OCI-LY7 (cell line): ENCODE results near the gene TNFAIP8L3. TPM values are rescaled to one million over a fixed set of nuclear protein-coding genes. Genes with fewer than 3 reads are reported as not detected.

Experiments
- BruUV-seq: library from RNA; stranded (reverse); fragments of 400-500 nt; replicated peaks from 2 replicates; lab custom pipeline; 2021; lab: Mats Ljungman, UMichigan
- CTCF ChIA-PET: fragments of 300-600 bp; sonication (Branson Sonifier 250); formaldehyde crosslinking; loops from one replicate; lab custom pipeline; 2022; ENCODE audit warnings: antibody characterized with exemption; ENCODE audit not compliant: unreplicated experiment; lab: Charles Lee
- POLR2A ChIA-PET: fragments of 300-600 bp; sonication (Branson Sonifier 250); formaldehyde crosslinking; loops from one replicate; lab custom pipeline; 2022; ENCODE audit warnings: antibody characterized with exemption; lab: Charles Lee
- DNase-seq: peaks from one replicate; pipeline ENCODE4 v3.0.0-alpha.2; 2015; ENCODE audit warnings: low spot score
- H2AFZ ChIP-seq: fragments of 200-600 bp; sonication (generic), shearing (Covaris generic); 2 replicates; pipeline ENCODE4 v1.6.1; 2014; ENCODE audit warnings: mild to moderate bottlenecking, antibody characterized with exemption, low read length, moderate library complexity
- H3K27ac ChIP-seq: fragments of 200-600 bp; sonication (generic); 2 replicates; pipeline ENCODE4 v1.5.1; 2014; ENCODE audit warnings: mixed run types, low read depth, mild to moderate bottlenecking, moderate library complexity, low read length, inconsistent platforms; ENCODE audit not compliant: poor library complexity, severe bottlenecking
- H3K36me3 ChIP-seq: fragments of 200-600 bp; sonication (generic); 2 replicates; pipeline ENCODE4 v1.6.1; 2014; ENCODE audit warnings: mild to moderate bottlenecking, antibody characterized with exemption, low read length, moderate library complexity, mixed read lengths; ENCODE audit not compliant: insufficient read depth
- H3K4me1 ChIP-seq: fragments of 200-600 bp; sonication (generic); 2 replicates; pipeline ENCODE4 v1.5.1; 2014; ENCODE audit warnings: mild to moderate bottlenecking, low read length; ENCODE audit not compliant: insufficient read depth, poor library complexity, severe bottlenecking
- H3K4me2 ChIP-seq: fragments of 200-600 bp; sonication (generic); 2 replicates; pipeline ENCODE4 v1.6.1; 2014; ENCODE audit warnings: mild to moderate bottlenecking, low read length
- H3K4me3 ChIP-seq: fragments of 200-600 bp; sonication (generic); 2 replicates; pipeline ENCODE4 v1.5.1; 2014; ENCODE audit warnings: mild to moderate bottlenecking, low read depth, low read length; ENCODE audit not compliant: poor library complexity, severe bottlenecking
- H3K79me2 ChIP-seq: fragments of 200-600 bp; sonication (generic); 2 replicates; pipeline ENCODE4 v1.6.1; 2016; ENCODE audit warnings: low read depth, mild to moderate bottlenecking, low read length, moderate library complexity, mixed read lengths; ENCODE audit not compliant: insufficient read depth
- H3K9me2 ChIP-seq: fragments of 200-600 bp; sonication (generic); 2 replicates; pipeline ENCODE4 v1.6.1; 2016; ENCODE audit warnings: mild to moderate bottlenecking, low read length, mixed read lengths; ENCODE audit not compliant: insufficient read depth
- H3K9me3 ChIP-seq: fragments of 200-600 bp; sonication (generic); 2 replicates; pipeline ENCODE4 v1.6.1; 2014; ENCODE audit warnings: mild to moderate bottlenecking, mixed run types, low read length, mixed read lengths
- H4K20me1 ChIP-seq: fragments of 200-600 bp; sonication (generic); 2 replicates; pipeline ENCODE4 v1.6.1; 2014; ENCODE audit warnings: mild to moderate bottlenecking, antibody characterized with exemption, low read length, moderate library complexity, mixed read lengths; ENCODE audit not compliant: insufficient read depth
- CTCF ChIP-seq: fragments of 200-600 bp; sonication (generic); conservative IDR thresholded peaks from 2 replicates; pipeline ENCODE4 v1.5.1; 2014; ENCODE audit warnings: mild to moderate bottlenecking, antibody characterized with exemption, low read length, moderate library complexity, mixed read lengths
- EZH2phosphoT487 ChIP-seq: fragments of 200-600 bp; sonication (generic); IDR thresholded peaks from 2 replicates; pipeline ENCODE4 v1.6.1; 2018; ENCODE audit warnings: low read depth, borderline replicate concordance, mild to moderate bottlenecking, mixed run types, antibody characterized with exemption, low read length, moderate library complexity, mixed read lengths
- intact Hi-C: fragments of 100-400 bp; cut with micrococcal nuclease; formaldehyde crosslinking; loops from one replicate; pipeline ENCODE4 v1.10.0; 2022; ENCODE audit not compliant: unreplicated experiment
- total RNA-seq, 2 experiments: library from RNA; depleted of rRNA in 1 of 2; stranded (reverse); fragments of >200 nt in 1 of 2; shearing (Covaris generic) in 1 of 2; gene quantifications; 2 replicates each; pipeline ENCODE4 v1.2.3, GENCODE V29; 2014 to 2022

The TNFAIP8L3 gene
- total RNA-seq, 2 experiments from 2014 or later, result not detected

GRCh38 chr15:51106481-51106880 lies 11.8 kb upstream of the TNFAIP8L3 start:
- no TSS peak for BruUV-seq
- POLR2A ChIA-PET, result interaction anchor here (0.6 to 0.7 kb wide), 3 partner anchors 26 to 632 kb away, joined by 3 to 4 read pairs (median 4); no protein-coding TSS in a partner anchor
- CTCF ChIA-PET, result no interaction called here

GRCh38 chr15:51105430-51106016 lies 10.8 kb upstream of the TNFAIP8L3 start:
- no peaks in the 10 kb centered on the region for H3K4me1 ChIP-seq
- ChIA-PET CTCF (no interaction called here), POLR2A (interaction anchor here (0.7 kb wide), 1 partner anchor 63 kb away, joined by 4 read pairs; no protein-coding TSS in a partner anchor)
- intact Hi-C loops, result no loop called here
- H3K4me3 ChIP-seq, result no peak overlapping the region
- no peaks in the 10 kb centered on the region for H3K79me2 ChIP-seq
- no TSS peak for BruUV-seq
- H2AFZ ChIP-seq, result no peak overlapping the region
- H3K27ac ChIP-seq, result no peak overlapping the region
- DNase-seq, result no peak
- no peak overlapping the region for H3K4me2 ChIP-seq
- H3K36me3 ChIP-seq, result no peaks in the 10 kb centered on the region
- H4K20me1 ChIP-seq, result no peaks in the 10 kb centered on the region
- H3K9me2 ChIP-seq, result no peaks in the 10 kb centered on the region
- TF ChIP-seq CTCF (no peak), EZH2phosphoT487 (no peak)
- no peaks in the 10 kb centered on the region for H3K9me3 ChIP-seq

More at GRCh38 chr15:51106481-51106880, 11.8 kb upstream of the TNFAIP8L3 start:
- DNase-seq, result no peak
- Histone ChIP-seq H3K4me2 (no peak overlapping the region), H4K20me1 (no peaks in the 10 kb centered on the region), H3K4me3 (no peak overlapping the region), H3K9me2 (no peaks in the 10 kb centered on the region), H3K27ac (no peak overlapping the region), H3K9me3 (no peaks in the 10 kb centered on the region), H3K36me3 (no peaks in the 10 kb centered on the region), H3K79me2 (no peaks in the 10 kb centered on the region), H3K4me1 (no peaks in the 10 kb centered on the region), H2AFZ (no peak overlapping the region)
- intact Hi-C loops, result no loop called here
- TF ChIP-seq CTCF, result no peak
- no peak for TF ChIP-seq EZH2phosphoT487

- ChIA-PET CTCF (no interaction called here), POLR2A (no interaction called here)
- BruUV-seq, result no TSS peak
These were observed 9.8 kb upstream of the TNFAIP8L3 start for GRCh38 chr15:51104512-51104911.

More at GRCh38 chr15:51104512-51104911, 9.8 kb upstream of the TNFAIP8L3 start:
- intact Hi-C loops, result no loop called here
- Histone ChIP-seq H3K4me3 (no peak overlapping the region), H3K9me2 (no peaks in the 10 kb centered on the region), H3K36me3 (no peaks in the 10 kb centered on the region), H4K20me1 (no peaks in the 10 kb centered on the region), H3K27ac (no peak overlapping the region), H3K79me2 (no peaks in the 10 kb centered on the region), H3K9me3 (no peaks in the 10 kb centered on the region), H3K4me1 (no peaks in the 10 kb centered on the region), H3K4me2 (no peak overlapping the region), H2AFZ (no peak overlapping the region)
- DNase-seq, result no peak
- no peak for TF ChIP-seq EZH2phosphoT487
- no peak for TF ChIP-seq CTCF
